CD8-positive, alpha-beta memory T cell (primary cell): ENCODE results near the gene SNX20. TPM values are rescaled to one million over a fixed set of nuclear protein-coding genes. Genes with fewer than 3 reads are reported as not detected.

Source experiments
- CTCF ChIA-PET: fragments of 350-600 bp; sonication (Branson Sonifier 250); formaldehyde crosslinking; loops from one replicate; lab custom pipeline; 2021; ENCODE audit warnings: antibody characterized with exemption; lab: Charles Lee
- POLR2A ChIA-PET: fragments of 350-600 bp; sonication (Branson Sonifier 250); formaldehyde crosslinking; loops from one replicate; lab custom pipeline; 2021; ENCODE audit warnings: antibody characterized with exemption; lab: Charles Lee
- DNase-seq, 5 donors: peaks; one replicate each; pipeline versions ENCODE4 v3.0.0 to v3.0.0-alpha.2; 2020 to 2022; ENCODE audit warnings: mixed read lengths in 1 of 5
- H3K27ac ChIP-seq: one replicate; pipeline ENCODE4 v1.7.0; 2013; ENCODE audit warnings: low read depth, mild to moderate bottlenecking, low read length, moderate library complexity
- H3K27me3 ChIP-seq: 2 replicates; pipeline ENCODE4 v1.7.0; 2013; ENCODE audit warnings: low read length, mild to moderate bottlenecking; ENCODE audit not compliant: insufficient read depth, poor library complexity, severe bottlenecking
- H3K36me3 ChIP-seq: 2 replicates; pipeline ENCODE4 v1.7.0; 2013; ENCODE audit warnings: mild to moderate bottlenecking, low read length, moderate library complexity; ENCODE audit not compliant: insufficient read depth
- H3K4me1 ChIP-seq: 2 replicates; pipeline ENCODE4 v1.7.0; 2013; ENCODE audit warnings: mild to moderate bottlenecking, low read length, moderate library complexity; ENCODE audit not compliant: insufficient read depth
- H3K4me3 ChIP-seq: 2 replicates; pipeline ENCODE4 v1.7.0; 2013; ENCODE audit warnings: mild to moderate bottlenecking, low read length
- H3K9me3 ChIP-seq: 2 replicates; pipeline ENCODE4 v1.7.0; 2013; ENCODE audit warnings: mild to moderate bottlenecking, low read length
- H3K27ac Mint-ChIP-seq, 8 donors: one replicate each; pipeline ENCODE4 v1.8.0; 2020 to 2021; ENCODE audit warnings: mixed read lengths in 8 of 8, mild to moderate bottlenecking in 6 of 8, inconsistent platforms in 3 of 8, moderate library complexity in 3 of 8
- H3K27me3 Mint-ChIP-seq, 2 donors: one replicate each; pipeline ENCODE4 v1.8.0; 2020 to 2021; ENCODE audit warnings: mixed read lengths in 2 of 2, mild to moderate bottlenecking in 1 of 2, moderate library complexity in 1 of 2
- H3K36me3 Mint-ChIP-seq, 3 donors: one replicate each; pipeline ENCODE4 v1.8.0; 2020 to 2021; ENCODE audit warnings: mixed read lengths in 3 of 3, inconsistent platforms in 1 of 3, mild to moderate bottlenecking in 1 of 3
- H3K4me1 Mint-ChIP-seq, 3 donors: one replicate each; pipeline ENCODE4 v1.8.0; 2020 to 2021; ENCODE audit warnings: mixed read lengths in 3 of 3, inconsistent platforms in 1 of 3, mild to moderate bottlenecking in 1 of 3
- H3K4me3 Mint-ChIP-seq, 7 donors: one replicate each; pipeline ENCODE4 v1.8.0; 2020 to 2021; ENCODE audit warnings: mixed read lengths in 7 of 7, mild to moderate bottlenecking in 6 of 7, moderate library complexity in 4 of 7, inconsistent platforms in 2 of 7
- H3K9me3 Mint-ChIP-seq, 5 donors: one replicate each; pipeline ENCODE4 v1.8.0; 2020 to 2022; ENCODE audit warnings: mixed read lengths in 5 of 5, mild to moderate bottlenecking in 3 of 5, moderate library complexity in 2 of 5, inconsistent platforms in 1 of 5
- polyA plus RNA-seq: library from polyadenylated mRNA; unstranded; fragments of 300-500 nt; fragmentation: Illumina TruSeq; gene quantifications from one replicate; pipeline ENCODE4 v1.2.3, GENCODE V29; 2021
- total RNA-seq, 2 experiments: library from RNA; stranded (reverse); gene quantifications; one replicate each; pipeline ENCODE4 v1.2.3, GENCODE V29; 2021

The SNX20 gene
- total and polyA plus RNA-seq, 3 experiments from 2014 or later, result 25.0 to 61.7 (median 27.8) TPM

- H3K9me3 Mint-ChIP-seq, result peaks cover 7 to 28% (median 20%) of the 10 kb centered on the region in 5 donors
- no peaks in the 10 kb centered on the region for H3K27me3 Mint-ChIP-seq
- Histone ChIP-seq H3K27ac (no peak overlapping the region), H3K4me3 (no peak overlapping the region), H3K27me3 (no peaks in the 10 kb centered on the region), H3K9me3 (peaks cover 15% of the 10 kb centered on the region), H3K36me3 (peaks cover 43% of the 10 kb centered on the region), H3K4me1 (peaks cover 14% of the 10 kb centered on the region)
- H3K27ac Mint-ChIP-seq, result peak overlapping the region in 7 of 8 donors; percentile 4 to 91 (median 56)
- peaks cover 42 to 83% (median 51%) of the 10 kb centered on the region in 3 donors for H3K36me3 Mint-ChIP-seq
- peak in 3 of 5 donors; percentile 21 to 31 (median 22) for DNase-seq
- peak overlapping the region in 1 of 7 donors; percentile 5 for H3K4me3 Mint-ChIP-seq
- peaks cover 19 to 32% (median 31%) of the 10 kb centered on the region in 3 donors for H3K4me1 Mint-ChIP-seq
- CTCF ChIA-PET, result interaction anchor here (0.8 to 4.6 kb wide), 17 partner anchors 9 to 647 kb away, joined by 3 to 26 read pairs (median 5); partner anchors contain the start of genes CNEP1R1, CYLD and SNX20
- POLR2A ChIA-PET, result interaction anchor here (0.5 to 1.2 kb wide), 3 partner anchors 9 to 111 kb away, joined by 4 to 7 read pairs (median 4); partner anchors contain the start of gene SNX20
Observed at GRCh38 chr16:50671644-50672260, 9.4 kb downstream of the SNX20 start.

- no peak for DNase-seq
- H3K9me3 ChIP-seq, result peaks cover 15% of the 10 kb centered on the region
- H3K27ac ChIP-seq, result no peak overlapping the region
- Mint-ChIP-seq H3K4me1 (peaks cover 26 to 35% (median 33%) of the 10 kb centered on the region in 3 donors), H3K27ac (peak overlapping the region in 5 of 8 donors; percentile 3 to 92 (median 64)), H3K9me3 (peaks cover 7 to 28% (median 20%) of the 10 kb centered on the region in 5 donors), H3K27me3 (no peaks in the 10 kb centered on the region), H3K4me3 (no peak overlapping the region), H3K36me3 (peaks cover 34 to 70% (median 38%) of the 10 kb centered on the region in 3 donors)
- H3K4me1 ChIP-seq, result peaks cover 21% of the 10 kb centered on the region
- peaks cover 37% of the 10 kb centered on the region for H3K36me3 ChIP-seq
- H3K4me3 ChIP-seq, result no peak overlapping the region
- CTCF ChIA-PET, result interaction anchor here (0.5 to 6.1 kb wide), 7 partner anchors 10 to 135 kb away, joined by 3 to 79 read pairs (median 11); partner anchors contain the start of genes CYLD and SNX20
- POLR2A ChIA-PET, result no interaction called here
- H3K27me3 ChIP-seq, result no peaks in the 10 kb centered on the region
Observed at GRCh38 chr16:50670476-50670875, 10.6 kb downstream of the SNX20 start.

DNA sequence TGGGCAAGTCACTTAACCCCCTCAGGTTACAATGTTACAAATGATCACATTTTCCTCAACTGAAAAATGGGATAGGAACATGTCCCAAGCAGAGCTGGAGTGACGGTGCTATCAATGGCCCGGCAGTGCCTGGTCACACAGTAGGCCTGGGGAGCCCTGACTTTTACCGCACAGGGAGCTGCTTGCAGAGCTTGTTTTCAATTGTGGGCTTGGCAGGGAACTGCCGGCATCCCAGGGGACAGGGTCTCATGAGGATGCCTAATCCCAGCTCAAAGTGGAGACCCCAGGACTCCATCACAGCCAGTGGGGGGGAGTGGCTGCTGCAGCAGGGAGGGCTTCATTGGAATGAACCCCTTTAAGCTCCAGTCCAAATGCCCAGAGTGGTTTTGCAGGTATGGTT is 11.4 kb downstream of the SNX20 start:
- ChIA-PET POLR2A (interaction anchor here (0.5 kb wide), 1 partner anchor 604 kb away, joined by 3 read pairs; no protein-coding TSS in a partner anchor), CTCF (interaction anchor here (0.5 to 8.1 kb wide), 7 partner anchors 8 to 136 kb away, joined by 3 to 116 read pairs (median 23); partner anchors contain the start of genes CYLD and SNX20)
- H3K4me1 ChIP-seq, result peaks cover 27% of the 10 kb centered on the region
- H3K27ac ChIP-seq, result no peak overlapping the region
- H3K4me3 ChIP-seq, result no peak overlapping the region
- H3K27me3 ChIP-seq, result no peaks in the 10 kb centered on the region
- Mint-ChIP-seq H3K27ac (peak overlapping the region in 2 of 8 donors; percentile 41 to 92), H3K9me3 (peaks cover 7 to 24% (median 20%) of the 10 kb centered on the region in 5 donors), H3K4me1 (peaks cover 32 to 42% (median 40%) of the 10 kb centered on the region in 3 donors), H3K36me3 (peaks cover 27 to 63% (median 30%) of the 10 kb centered on the region in 3 donors), H3K27me3 (no peaks in the 10 kb centered on the region), H3K4me3 (no peak overlapping the region)
- peaks cover 15% of the 10 kb centered on the region for H3K9me3 ChIP-seq
- DNase-seq, result no peak
- H3K36me3 ChIP-seq, result peaks cover 30% of the 10 kb centered on the region

DNA sequence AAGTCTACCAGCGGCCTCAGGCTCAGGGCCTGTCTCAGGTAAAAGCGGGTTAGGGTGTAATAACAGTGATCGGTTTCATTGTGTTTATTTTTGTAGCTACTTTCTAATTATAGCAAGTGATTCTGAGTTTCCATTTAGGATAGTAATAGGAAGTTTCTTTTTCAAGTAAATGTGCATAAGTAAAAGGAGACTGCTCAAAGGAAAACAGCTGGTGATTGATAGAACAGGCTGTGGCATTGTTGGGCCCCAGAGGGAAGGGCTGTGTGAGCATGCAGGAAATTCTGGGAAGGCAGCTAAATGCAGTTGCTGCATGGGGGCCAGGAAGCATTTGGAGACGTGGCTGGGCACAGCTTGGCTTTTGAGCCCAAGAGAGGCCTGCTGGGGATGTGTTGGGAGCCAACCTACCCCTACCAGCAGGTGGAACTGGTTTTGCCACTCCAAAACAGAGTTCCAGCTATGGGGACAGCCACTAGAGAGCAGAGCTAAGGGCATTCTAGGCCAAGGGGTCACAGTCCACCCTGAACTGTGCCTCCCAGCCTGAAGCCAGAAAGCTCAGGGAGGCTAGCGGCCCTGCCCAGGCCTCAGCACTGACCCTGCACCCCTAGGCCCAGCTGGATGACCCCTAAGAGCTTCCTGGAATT is 12.6 kb downstream of the SNX20 start:
- no peak for DNase-seq
- CTCF ChIA-PET, result interaction anchor here (0.9 to 8.1 kb wide), 18 partner anchors 9 to 643 kb away, joined by 3 to 116 read pairs (median 12); partner anchors contain the start of genes BRD7, CNEP1R1, CYLD and SNX20
- no peak overlapping the region for H3K27ac ChIP-seq
- peaks cover 21% of the 10 kb centered on the region for H3K36me3 ChIP-seq
- Mint-ChIP-seq H3K4me3 (peak overlapping the region in 2 of 7 donors; percentile 12 to 42), H3K4me1 (peaks cover 31 to 47% (median 44%) of the 10 kb centered on the region in 3 donors), H3K27ac (peak overlapping the region; percentile 65 to 96 (median 86)), H3K9me3 (peaks cover 7 to 19% (median 16%) of the 10 kb centered on the region in 5 donors), H3K27me3 (no peaks in the 10 kb centered on the region), H3K36me3 (peaks cover 23 to 51% (median 24%) of the 10 kb centered on the region in 3 donors)
- peaks cover 15% of the 10 kb centered on the region for H3K9me3 ChIP-seq
- POLR2A ChIA-PET, result interaction anchor here (1.9 kb wide), 1 partner anchor 73 kb away, joined by 5 read pairs; the partner anchor contains the start of gene CYLD
- H3K4me3 ChIP-seq, result no peak overlapping the region
- peaks cover 30% of the 10 kb centered on the region for H3K4me1 ChIP-seq
- no peaks in the 10 kb centered on the region for H3K27me3 ChIP-seq

GRCh38 chr16:50667497-50668367 is 13.4 kb downstream of the SNX20 start:
- Mint-ChIP-seq H3K4me3 (peak overlapping the region; percentile 75 to 86 (median 79)), H3K27ac (peak overlapping the region; percentile 85 to 96 (median 90)), H3K9me3 (peaks cover 7 to 15% (median 14%) of the 10 kb centered on the region in 5 donors), H3K4me1 (peaks cover 31 to 47% (median 44%) of the 10 kb centered on the region in 3 donors), H3K36me3 (peaks cover 19 to 44% (median 20%) of the 10 kb centered on the region in 3 donors), H3K27me3 (no peaks in the 10 kb centered on the region)
- Histone ChIP-seq H3K9me3 (peaks cover 12% of the 10 kb centered on the region), H3K27me3 (no peaks in the 10 kb centered on the region), H3K36me3 (peaks cover 14% of the 10 kb centered on the region), H3K27ac (no peak overlapping the region), H3K4me1 (peaks cover 30% of the 10 kb centered on the region), H3K4me3 (no peak overlapping the region)
- CTCF ChIA-PET, result interaction anchor here (0.7 to 8.1 kb wide), 28 partner anchors 10 to 642 kb away, joined by 3 to 116 read pairs (median 7); partner anchors contain the start of genes BRD7, CNEP1R1, CYLD and SNX20
- POLR2A ChIA-PET, result interaction anchor here (0.6 to 1.9 kb wide), 5 partner anchors 9 to 120 kb away, joined by 3 to 8 read pairs (median 5); partner anchors contain the start of gene CYLD
- DNase-seq, result no peak

DNA sequence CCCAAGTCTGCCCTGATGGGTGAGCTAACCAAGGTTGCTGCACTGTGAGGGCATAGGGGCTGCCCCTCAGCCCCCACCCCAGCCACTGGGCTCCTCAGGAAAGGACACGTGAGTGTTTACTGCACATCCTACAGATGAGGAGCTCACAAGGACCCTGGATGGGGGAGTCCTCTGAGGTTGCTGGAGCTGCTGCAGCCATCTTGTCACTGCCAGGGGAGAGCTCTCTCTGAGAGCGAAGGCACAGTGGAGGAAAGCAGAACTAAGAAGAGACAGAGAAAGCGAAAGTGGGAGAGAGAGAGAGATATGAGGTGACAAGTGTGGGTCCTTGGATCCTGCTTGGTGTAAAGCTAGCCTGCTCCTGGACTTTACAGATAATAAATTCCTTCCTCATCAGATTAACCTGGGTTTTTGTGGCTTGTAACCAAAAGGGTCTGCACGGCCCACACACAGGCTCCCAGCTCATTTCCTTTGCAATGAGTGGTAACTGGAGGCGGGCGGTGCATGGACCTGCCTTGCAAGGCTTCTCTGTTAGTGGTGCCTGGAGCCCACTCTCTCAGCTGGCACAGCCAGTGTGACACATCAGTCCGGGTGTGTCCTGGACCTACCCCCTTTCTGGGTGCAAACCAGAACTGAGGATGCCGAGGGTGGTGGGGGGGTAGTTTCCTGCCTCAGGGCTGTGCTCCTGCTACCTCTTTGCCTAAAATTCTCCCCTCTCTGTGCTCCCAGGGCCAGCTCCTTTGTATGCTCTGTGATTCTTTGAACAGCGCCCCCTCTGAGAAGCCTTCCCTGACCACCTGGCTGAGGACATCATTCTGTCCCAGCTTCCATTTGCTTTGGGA is 14.2 kb downstream of the SNX20 start:
- Mint-ChIP-seq H3K27me3 (no peaks in the 10 kb centered on the region), H3K36me3 (peaks cover 11 to 36% (median 15%) of the 10 kb centered on the region in 3 donors), H3K27ac (peak overlapping the region; percentile 85 to 96 (median 90)), H3K4me3 (peak overlapping the region; percentile 75 to 86 (median 79)), H3K4me1 (peaks cover 31 to 47% (median 44%) of the 10 kb centered on the region in 3 donors), H3K9me3 (peaks cover 5 to 6% (median 6%) of the 10 kb centered on the region in 5 donors)
- Histone ChIP-seq H3K27ac (no peak overlapping the region), H3K4me3 (peak overlapping the region; percentile 18), H3K27me3 (no peaks in the 10 kb centered on the region), H3K36me3 (peaks cover 6% of the 10 kb centered on the region), H3K4me1 (peaks cover 30% of the 10 kb centered on the region), H3K9me3 (peaks cover 3% of the 10 kb centered on the region)
- CTCF ChIA-PET, result interaction anchor here (0.9 to 8.1 kb wide), 33 partner anchors 11 to 646 kb away, joined by 3 to 116 read pairs (median 8); partner anchors contain the start of genes BRD7, CNEP1R1, CYLD and HEATR3
- DNase-seq, result peak in 4 of 5 donors; percentile 11 to 62 (median 22)
- POLR2A ChIA-PET, result interaction anchor here (0.6 to 1.9 kb wide), 5 partner anchors 15 to 120 kb away, joined by 3 to 5 read pairs (median 4); partner anchors contain the start of gene CYLD
